Glomerular visceral epithelial cell (primary cell): ENCODE measurements around the gene BOK.
A peak's percentile ranks its signal among the peaks of the same experiment; 100 is the strongest.
"Not testable (repeated sequence)": the region's sequence is repeated elsewhere in the genome, so short reads cannot be mapped to it uniquely, and the experiment has no call there.

Experiments
- DNase-seq: peaks from one replicate; pipeline ENCODE4 v3.0.0-alpha.2; 2016; ENCODE audit errors: extremely low spot score

Gene BOK

GRCh38 chr2:241555711-241556110 is 2.8 kb upstream of the BOK start:
- no peak for DNase-seq

GRCh38 chr2:241556746-241557145 is 1.8 kb upstream of the BOK start:
- no peak for DNase-seq

- peak; percentile 65 for DNase-seq
Measured at GRCh38 chr2:241559323-241560161, 997 bp downstream of the BOK start.

GRCh38 chr2:241560162-241560882 is 1.8 kb downstream of the BOK start:
- DNase-seq = no peak

- no peak for DNase-seq
Measured at GRCh38 chr2:241560883-241561474, 2.4 kb downstream of the BOK start.

- peak; percentile 74 for DNase-seq
Measured at GRCh38 chr2:241561832-241562231, 3.3 kb downstream of the BOK start.

GRCh38 chr2:241562269-241562891 is 3.8 kb downstream of the BOK start:
- no peak for DNase-seq

GRCh38 chr2:241563031-241563507 is 4.5 kb downstream of the BOK start:
- no peak for DNase-seq

GRCh38 chr2:241563571-241563980 is 5.0 kb downstream of the BOK start:
- no peak for DNase-seq

GRCh38 chr2:241563981-241564595 is 5.5 kb downstream of the BOK start:
- DNase-seq = no peak

- no peak for DNase-seq
Measured at GRCh38 chr2:241564596-241565410, 6.3 kb downstream of the BOK start.

- no peak for DNase-seq
Measured at GRCh38 chr2:241565411-241565810, 6.9 kb downstream of the BOK start.

- DNase-seq = not testable (repeated sequence)
Measured at GRCh38 chr2:241566021-241566420, 7.5 kb downstream of the BOK start.

GRCh38 chr2:241566468-241566867 is 7.9 kb downstream of the BOK start:
- no peak for DNase-seq

- DNase-seq = not testable (repeated sequence)
Measured at GRCh38 chr2:241567266-241567665, 8.7 kb downstream of the BOK start.

GRCh38 chr2:241567776-241568175 is 9.2 kb downstream of the BOK start:
- no peak for DNase-seq

- DNase-seq = no peak
Measured at GRCh38 chr2:241568726-241569125, 10.2 kb downstream of the BOK start.

GRCh38 chr2:241569831-241570281 is 11.3 kb downstream of the BOK start:
- DNase-seq = no peak

- no peak for DNase-seq
Measured at GRCh38 chr2:241570961-241571581, 12.5 kb downstream of the BOK start.
